Activated naive CD4-positive, alpha-beta T cell treated with anti-CD3 and anti-CD28 coated beads, Interleukin-2, amount 10 ng/mL, durations not matched to agents 7 days and 5 days (primary cell): Measurements from ENCODE around the gene LRIG1.

Experiments used
- CTCF ChIA-PET: fragments of 350-600 bp; sonication (Branson Sonifier 250); formaldehyde crosslinking; loops from one replicate; lab custom pipeline; 2021; ENCODE audit warnings: antibody characterized with exemption; lab: Charles Lee
- DNase-seq: peaks from one replicate; pipeline ENCODE4 v3.0.0-alpha.2; 2020
- H3K27ac Mint-ChIP-seq: one replicate; pipeline ENCODE4 v1.8.0; 2021; ENCODE audit warnings: mild to moderate bottlenecking, moderate library complexity, mixed read lengths
- H3K27me3 Mint-ChIP-seq: one replicate; pipeline ENCODE4 v1.8.0; 2021; ENCODE audit warnings: mild to moderate bottlenecking, mixed read lengths
- H3K36me3 Mint-ChIP-seq: one replicate; pipeline ENCODE4 v1.8.0; 2021; ENCODE audit warnings: mixed read lengths
- H3K4me1 Mint-ChIP-seq: one replicate; pipeline ENCODE4 v1.8.0; 2021; ENCODE audit warnings: mixed read lengths
- H3K4me3 Mint-ChIP-seq: one replicate; pipeline ENCODE4 v1.8.0; 2021; ENCODE audit warnings: mild to moderate bottlenecking, moderate library complexity, mixed read lengths
- H3K9me3 Mint-ChIP-seq: one replicate; pipeline ENCODE4 v1.8.0; 2021; ENCODE audit warnings: mixed read lengths

LRIG1 gene

DNA sequence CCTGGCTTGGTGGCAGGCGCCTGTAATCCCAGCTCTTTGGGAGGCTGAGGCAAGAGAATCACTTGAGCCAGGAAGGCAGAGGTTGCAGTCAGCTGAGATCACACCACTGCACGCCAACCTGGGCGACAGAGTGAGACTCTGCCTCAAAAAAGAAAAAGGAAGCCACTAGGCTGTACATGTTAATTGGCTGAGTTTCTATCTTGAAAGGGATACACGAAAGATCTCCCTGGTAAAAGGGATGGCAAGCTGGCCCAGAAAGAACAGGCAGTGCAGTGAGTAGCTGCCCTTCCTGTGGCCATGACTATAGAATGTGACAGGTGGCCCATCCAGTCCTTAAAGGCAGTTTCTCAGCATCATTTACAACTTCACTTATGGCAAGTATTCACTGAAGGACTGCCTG, 12.3 kb downstream of the LRIG1 start:
- CTCF ChIA-PET = interaction anchor here (1.5 kb wide), 1 partner anchor 81 kb away, joined by 4 read pairs; no protein-coding TSS in a partner anchor
- H3K4me1 Mint-ChIP-seq = peaks cover 89% of the 10 kb centered on the region
- peaks cover 30% of the 10 kb centered on the region for H3K36me3 Mint-ChIP-seq
- peak overlapping the region; percentile 75 for H3K27ac Mint-ChIP-seq
- no peak overlapping the region for H3K4me3 Mint-ChIP-seq
- peak; percentile 31 for DNase-seq
- no peaks in the 10 kb centered on the region for H3K9me3 Mint-ChIP-seq
- peaks cover 5% of the 10 kb centered on the region for H3K27me3 Mint-ChIP-seq

- H3K4me3 Mint-ChIP-seq = no peak overlapping the region
- CTCF ChIA-PET = no interaction called here
- H3K36me3 Mint-ChIP-seq = peaks cover 28% of the 10 kb centered on the region
- no peak for DNase-seq
- peaks cover 87% of the 10 kb centered on the region for H3K4me1 Mint-ChIP-seq
- H3K27ac Mint-ChIP-seq = no peak overlapping the region
- H3K27me3 Mint-ChIP-seq = no peaks in the 10 kb centered on the region
- no peaks in the 10 kb centered on the region for H3K9me3 Mint-ChIP-seq
These were observed 13.4 kb downstream of the LRIG1 start for GRCh38 chr3:66487465-66487864.

DNA sequence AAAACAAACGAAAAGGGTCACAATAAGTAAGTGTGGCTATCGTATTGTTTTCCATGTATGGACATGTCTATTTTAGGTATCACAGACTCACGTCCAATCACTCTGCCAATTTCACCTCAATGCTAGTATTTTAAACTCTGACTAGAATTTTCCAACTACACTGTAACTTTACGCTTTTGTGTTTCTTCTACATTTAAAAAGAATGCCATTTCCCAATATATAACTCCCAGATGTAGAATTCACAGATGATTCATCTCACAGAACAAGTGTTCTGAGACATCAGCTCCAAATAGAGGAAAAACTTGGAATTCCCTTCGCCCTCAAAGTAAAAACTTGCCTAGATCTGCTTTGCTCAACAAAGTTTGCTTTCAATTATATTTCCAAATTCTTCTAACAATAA, 14.2 kb downstream of the LRIG1 start:
- Mint-ChIP-seq H3K9me3 (no peaks in the 10 kb centered on the region), H3K4me1 (peaks cover 79% of the 10 kb centered on the region), H3K4me3 (no peak overlapping the region), H3K27ac (no peak overlapping the region), H3K27me3 (no peaks in the 10 kb centered on the region), H3K36me3 (peaks cover 24% of the 10 kb centered on the region)
- no peak for DNase-seq
- CTCF ChIA-PET = no interaction called here

DNA sequence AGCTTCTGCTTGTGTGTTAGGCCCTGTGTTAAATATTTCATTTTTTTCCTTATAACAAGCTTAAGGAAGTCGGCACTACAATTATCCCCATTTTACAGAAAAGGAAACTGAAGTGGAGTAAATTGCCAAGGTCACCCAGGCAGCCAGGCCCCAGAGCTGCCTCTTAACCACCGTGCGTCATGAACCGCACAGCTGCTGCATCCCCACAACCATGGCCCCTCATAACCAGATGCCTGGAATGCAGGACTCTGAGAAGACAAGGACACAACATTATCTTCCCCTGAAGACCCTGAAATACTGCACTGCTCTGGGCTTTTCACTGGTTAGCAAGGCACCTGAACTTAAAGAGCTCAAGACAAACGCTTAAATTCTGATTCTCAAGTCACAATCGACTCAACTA, 14.6 kb downstream of the LRIG1 start:
- H3K4me1 Mint-ChIP-seq = peaks cover 74% of the 10 kb centered on the region
- H3K9me3 Mint-ChIP-seq = no peaks in the 10 kb centered on the region
- no peaks in the 10 kb centered on the region for H3K27me3 Mint-ChIP-seq
- H3K27ac Mint-ChIP-seq = no peak overlapping the region
- H3K4me3 Mint-ChIP-seq = no peak overlapping the region
- DNase-seq = no peak
- peaks cover 24% of the 10 kb centered on the region for H3K36me3 Mint-ChIP-seq
- CTCF ChIA-PET = no interaction called here

DNA sequence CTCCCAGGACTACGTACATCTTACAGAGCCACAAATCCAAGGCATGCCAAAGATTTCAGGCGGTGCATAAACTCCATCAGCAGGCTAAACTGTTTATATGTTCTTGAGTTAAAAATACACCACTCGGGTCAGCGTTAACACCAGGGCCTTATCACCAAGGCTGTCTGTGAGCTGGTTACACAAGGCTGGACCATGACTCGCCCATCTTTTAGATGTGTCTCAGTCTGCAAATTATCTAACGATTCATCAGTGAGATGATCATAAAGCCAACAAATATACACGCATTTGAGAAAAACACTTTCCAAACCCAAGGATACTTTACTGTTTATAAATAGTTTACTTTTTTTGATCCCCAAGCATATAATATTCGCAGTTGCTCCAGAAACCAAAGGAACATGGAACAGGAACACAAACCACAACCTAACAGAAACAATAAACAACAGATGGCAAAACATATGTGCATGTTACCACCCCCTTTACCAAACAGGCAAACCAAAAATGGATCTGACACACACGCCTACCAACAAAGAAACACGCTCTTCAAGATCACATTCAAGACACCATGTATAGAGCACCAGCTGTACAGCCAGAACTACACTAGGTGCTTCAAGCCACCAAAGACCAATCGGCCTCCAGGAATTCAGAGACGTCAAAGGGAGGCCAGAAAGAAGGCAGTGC, 15.4 kb downstream of the LRIG1 start:
- no peak overlapping the region for H3K4me3 Mint-ChIP-seq
- CTCF ChIA-PET = no interaction called here

GRCh38 chr3:66484106-66484844, 16.5 kb downstream of the LRIG1 start:
- H3K4me3 Mint-ChIP-seq = no peak overlapping the region
- no peaks in the 10 kb centered on the region for H3K27me3 Mint-ChIP-seq
- no peak for DNase-seq
- peaks cover 55% of the 10 kb centered on the region for H3K4me1 Mint-ChIP-seq
- CTCF ChIA-PET = interaction anchor here (1.2 kb wide), 1 partner anchor 13 kb away, joined by 3 read pairs; no protein-coding TSS in a partner anchor
- H3K27ac Mint-ChIP-seq = no peak overlapping the region
- H3K9me3 Mint-ChIP-seq = peaks cover 9% of the 10 kb centered on the region
- peaks cover 32% of the 10 kb centered on the region for H3K36me3 Mint-ChIP-seq

More for the DNA sequence above, 15.4 kb downstream of the LRIG1 start:
- Mint-ChIP-seq H3K27me3 (no peaks in the 10 kb centered on the region), H3K4me1 (peaks cover 67% of the 10 kb centered on the region), H3K9me3 (no peaks in the 10 kb centered on the region), H3K36me3 (peaks cover 26% of the 10 kb centered on the region), H3K27ac (no peak overlapping the region)
- DNase-seq = no peak

DNA sequence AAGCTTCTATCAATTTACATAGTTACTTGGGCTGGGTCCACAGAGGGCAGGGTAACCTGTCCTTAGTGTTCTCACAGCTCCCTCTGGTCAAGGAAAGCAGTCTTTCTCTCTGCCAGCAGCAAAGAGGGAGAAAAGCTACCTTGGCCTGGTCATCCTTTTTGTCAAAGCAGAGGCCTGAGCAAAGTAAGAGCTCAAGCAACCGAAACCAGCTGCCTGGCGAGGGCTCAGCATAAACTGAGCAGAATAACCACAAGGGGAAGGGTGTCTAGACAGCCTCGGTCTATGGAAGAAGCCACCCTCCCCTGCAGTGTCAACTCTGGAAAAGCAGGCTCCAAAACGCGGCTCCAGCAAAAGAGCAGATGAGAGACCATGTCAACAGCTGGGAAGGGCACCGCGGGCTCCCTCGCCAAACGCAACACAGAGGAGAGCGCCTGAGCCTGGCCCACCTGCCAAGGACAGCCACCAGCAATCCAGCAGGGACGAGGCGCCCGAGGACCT, 17.4 kb downstream of the LRIG1 start:
- DNase-seq = peak; percentile 26
- CTCF ChIA-PET = interaction anchor here (0.9 to 3.7 kb wide), 5 partner anchors 10 to 339 kb away, joined by 3 to 10 read pairs (median 3); no protein-coding TSS in a partner anchor
- peaks cover 11% of the 10 kb centered on the region for H3K9me3 Mint-ChIP-seq
- H3K27ac Mint-ChIP-seq = peak overlapping the region; percentile 42
- peaks cover 47% of the 10 kb centered on the region for H3K4me1 Mint-ChIP-seq
- H3K4me3 Mint-ChIP-seq = peak overlapping the region; percentile 25
- peaks cover 40% of the 10 kb centered on the region for H3K36me3 Mint-ChIP-seq
- no peaks in the 10 kb centered on the region for H3K27me3 Mint-ChIP-seq

DNA sequence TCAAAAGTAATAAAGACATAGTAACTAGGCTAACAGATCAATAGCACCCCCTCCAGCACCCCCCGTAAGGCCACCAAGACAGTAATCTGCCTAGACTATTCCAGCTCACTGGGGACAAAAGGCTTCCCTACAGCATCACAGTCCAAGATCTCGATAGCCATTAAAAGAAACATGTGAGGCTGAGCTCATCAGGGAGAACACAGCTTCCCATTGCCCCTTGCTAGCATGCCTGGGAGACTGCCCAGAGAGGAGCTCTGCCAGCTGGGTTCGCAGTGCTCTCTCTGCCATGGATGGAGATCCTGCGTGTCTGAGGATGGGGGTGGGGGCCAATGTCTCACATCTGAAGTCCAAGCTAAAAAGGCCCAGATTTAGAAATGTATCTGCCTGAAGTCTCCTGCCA, 17.8 kb downstream of the LRIG1 start:
- Mint-ChIP-seq H3K4me3 (peak overlapping the region; percentile 25), H3K4me1 (peaks cover 46% of the 10 kb centered on the region), H3K27me3 (no peaks in the 10 kb centered on the region), H3K27ac (peak overlapping the region; percentile 65), H3K9me3 (peaks cover 11% of the 10 kb centered on the region), H3K36me3 (peaks cover 40% of the 10 kb centered on the region)
- DNase-seq = no peak
- CTCF ChIA-PET = interaction anchor here (0.9 to 3.7 kb wide), 5 partner anchors 9 to 339 kb away, joined by 3 to 10 read pairs (median 3); no protein-coding TSS in a partner anchor

GRCh38 chr3:66482018-66482404, 18.8 kb downstream of the LRIG1 start:
- Mint-ChIP-seq H3K36me3 (peaks cover 43% of the 10 kb centered on the region), H3K4me3 (peak overlapping the region; percentile 62), H3K27me3 (no peaks in the 10 kb centered on the region), H3K9me3 (peaks cover 11% of the 10 kb centered on the region), H3K27ac (peak overlapping the region; percentile 91), H3K4me1 (peaks cover 39% of the 10 kb centered on the region)
- DNase-seq = no peak
- CTCF ChIA-PET = interaction anchor here (1.4 to 3.7 kb wide), 2 partner anchors 12 to 15 kb away, joined by 7 to 10 read pairs; no protein-coding TSS in a partner anchor

GRCh38 chr3:66481071-66482017, 19.5 kb downstream of the LRIG1 start:
- Mint-ChIP-seq H3K4me1 (peaks cover 33% of the 10 kb centered on the region), H3K27ac (peak overlapping the region; percentile 91), H3K4me3 (peak overlapping the region; percentile 62), H3K9me3 (peaks cover 11% of the 10 kb centered on the region), H3K27me3 (no peaks in the 10 kb centered on the region), H3K36me3 (peaks cover 38% of the 10 kb centered on the region)
- DNase-seq = no peak
- CTCF ChIA-PET = interaction anchor here (1.4 to 3.7 kb wide), 2 partner anchors 11 to 15 kb away, joined by 7 to 10 read pairs; no protein-coding TSS in a partner anchor

DNA sequence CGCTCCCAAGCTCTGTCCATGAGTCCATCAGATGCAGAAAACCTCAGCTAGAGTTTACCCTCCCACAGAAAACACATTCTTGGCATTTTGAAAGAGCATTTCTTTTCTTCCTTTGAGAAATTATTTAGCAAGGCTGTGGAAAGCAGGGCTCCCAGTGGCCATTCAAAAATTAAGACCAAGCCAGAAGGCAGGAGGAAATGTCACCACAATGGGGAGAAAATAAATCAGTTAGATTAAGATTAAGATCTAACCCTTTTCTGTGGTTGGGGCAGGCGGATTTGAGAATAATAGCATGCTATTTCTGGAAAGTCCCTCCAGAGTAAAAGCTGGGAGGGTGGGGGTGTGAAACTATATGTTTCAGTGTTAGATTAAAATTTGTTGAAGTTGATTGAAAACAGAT, 20.2 kb downstream of the LRIG1 start:
- CTCF ChIA-PET = interaction anchor here (1.4 to 3.7 kb wide), 2 partner anchors 11 to 16 kb away, joined by 7 to 10 read pairs; no protein-coding TSS in a partner anchor
- Mint-ChIP-seq H3K4me1 (peaks cover 26% of the 10 kb centered on the region), H3K36me3 (peaks cover 35% of the 10 kb centered on the region)

GRCh38 chr3:66479532-66479947, 21.3 kb downstream of the LRIG1 start:
- H3K27ac Mint-ChIP-seq = no peak overlapping the region

More for the DNA sequence above, 20.2 kb downstream of the LRIG1 start:
- DNase-seq = peak; percentile 57
- peak overlapping the region; percentile 62 for H3K4me3 Mint-ChIP-seq
- peak overlapping the region; percentile 91 for H3K27ac Mint-ChIP-seq
- peaks cover 11% of the 10 kb centered on the region for H3K9me3 Mint-ChIP-seq
- H3K27me3 Mint-ChIP-seq = no peaks in the 10 kb centered on the region

GRCh38 chr3:66478960-66479359, 21.9 kb downstream of the LRIG1 start:
- no peak overlapping the region for H3K27ac Mint-ChIP-seq
- H3K27me3 Mint-ChIP-seq = no peaks in the 10 kb centered on the region
- H3K4me3 Mint-ChIP-seq = no peak overlapping the region
- DNase-seq = no peak
- peaks cover 11% of the 10 kb centered on the region for H3K9me3 Mint-ChIP-seq
- H3K4me1 Mint-ChIP-seq = peaks cover 17% of the 10 kb centered on the region
- CTCF ChIA-PET = interaction anchor here (1.0 to 1.8 kb wide), 3 partner anchors 8 to 101 kb away, joined by 3 to 4 read pairs (median 4); no protein-coding TSS in a partner anchor
- peaks cover 24% of the 10 kb centered on the region for H3K36me3 Mint-ChIP-seq

More at GRCh38 chr3:66479532-66479947, 21.3 kb downstream of the LRIG1 start:
- DNase-seq = no peak
- no peak overlapping the region for H3K4me3 Mint-ChIP-seq
- peaks cover 28% of the 10 kb centered on the region for H3K36me3 Mint-ChIP-seq
- CTCF ChIA-PET = interaction anchor here (1.0 to 1.8 kb wide), 3 partner anchors 9 to 101 kb away, joined by 3 to 4 read pairs (median 4); no protein-coding TSS in a partner anchor
- no peaks in the 10 kb centered on the region for H3K27me3 Mint-ChIP-seq
- peaks cover 19% of the 10 kb centered on the region for H3K4me1 Mint-ChIP-seq
- peaks cover 11% of the 10 kb centered on the region for H3K9me3 Mint-ChIP-seq
